A549 (cell line): ENCODE results near the gene FRY.

Experiments
- CHD2 ChIP-seq: fragments of 150-350 bp; IDR thresholded peaks from 2 replicates; pipeline ENCODE4 v1.6.1; 2014; ENCODE audit warnings: low read length; ENCODE audit not compliant: partially characterized antibody
- JUN ChIP-seq, 2 experiments: fragments of >200 bp; sonication (Bioruptor Twin); formaldehyde crosslinking; IDR thresholded peaks; 2 replicates in 1 of 2; 3 replicates in 1 of 2; pipeline ENCODE4 v1.6.1; 2016 to 2017
- NFE2L2 ChIP-seq: fragments of 150-350 bp; conservative IDR thresholded peaks from 2 replicates; pipeline ENCODE4 v1.6.1; 2014; ENCODE audit warnings: low read length
- RFX5 ChIP-seq: fragments of 450-650 bp; IDR thresholded peaks from 2 replicates; pipeline ENCODE4 v1.7.1; 2014; ENCODE audit warnings: antibody characterized with exemption, mild to moderate bottlenecking, moderate library complexity
- SMC3 ChIP-seq: fragments of >200 bp; sonication (Bioruptor Twin); formaldehyde crosslinking; IDR thresholded peaks from 3 replicates; pipeline ENCODE4 v1.6.1; 2018; ENCODE audit warnings: inconsistent platforms
- TF ChIP-seq, protein P1 (sequence below): fragments of >200 bp; sonication (Bioruptor Twin); formaldehyde crosslinking; IDR thresholded peaks from 3 replicates; pipeline ENCODE4 v1.5.1; 2016
- TF ChIP-seq, protein P2 (sequence below): fragments of 200-600 bp; sonication (generic); IDR thresholded peaks from 2 replicates; pipeline ENCODE4 v1.6.1; 2016; ENCODE audit warnings: antibody characterized with exemption, mild to moderate bottlenecking, moderate library complexity

DNA sequence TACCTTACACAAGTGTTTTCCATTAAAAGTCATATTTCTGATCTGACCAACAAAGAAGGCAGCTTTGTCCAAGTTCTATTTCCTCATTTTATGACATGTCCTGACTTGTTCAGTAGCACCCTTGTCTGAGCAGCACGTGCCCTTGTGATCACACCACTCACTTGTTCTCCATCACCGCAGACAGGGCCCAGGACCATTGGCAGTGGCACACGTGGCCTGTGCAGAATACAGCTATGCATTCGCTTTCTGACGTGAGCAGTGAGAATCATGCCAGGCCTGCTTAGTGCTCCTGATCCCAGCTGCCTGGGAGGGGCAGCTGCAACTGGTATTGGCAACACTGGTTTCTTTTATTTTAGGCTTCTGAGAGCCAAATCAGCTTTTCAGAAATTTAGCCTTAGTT, 134.2 kb downstream of the FRY start:
- TF ChIP-seq, protein P1, sequence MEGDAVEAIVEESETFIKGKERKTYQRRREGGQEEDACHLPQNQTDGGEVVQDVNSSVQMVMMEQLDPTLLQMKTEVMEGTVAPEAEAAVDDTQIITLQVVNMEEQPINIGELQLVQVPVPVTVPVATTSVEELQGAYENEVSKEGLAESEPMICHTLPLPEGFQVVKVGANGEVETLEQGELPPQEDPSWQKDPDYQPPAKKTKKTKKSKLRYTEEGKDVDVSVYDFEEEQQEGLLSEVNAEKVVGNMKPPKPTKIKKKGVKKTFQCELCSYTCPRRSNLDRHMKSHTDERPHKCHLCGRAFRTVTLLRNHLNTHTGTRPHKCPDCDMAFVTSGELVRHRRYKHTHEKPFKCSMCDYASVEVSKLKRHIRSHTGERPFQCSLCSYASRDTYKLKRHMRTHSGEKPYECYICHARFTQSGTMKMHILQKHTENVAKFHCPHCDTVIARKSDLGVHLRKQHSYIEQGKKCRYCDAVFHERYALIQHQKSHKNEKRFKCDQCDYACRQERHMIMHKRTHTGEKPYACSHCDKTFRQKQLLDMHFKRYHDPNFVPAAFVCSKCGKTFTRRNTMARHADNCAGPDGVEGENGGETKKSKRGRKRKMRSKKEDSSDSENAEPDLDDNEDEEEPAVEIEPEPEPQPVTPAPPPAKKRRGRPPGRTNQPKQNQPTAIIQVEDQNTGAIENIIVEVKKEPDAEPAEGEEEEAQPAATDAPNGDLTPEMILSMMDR = no peak
- TF ChIP-seq SMC3 (no peak), RFX5 (no peak), JUN (IDR thresholded peaks at IDR 0.05) (no peak), NFE2L2 (no peak), CHD2 (no peak)
- TF ChIP-seq, protein P2, sequence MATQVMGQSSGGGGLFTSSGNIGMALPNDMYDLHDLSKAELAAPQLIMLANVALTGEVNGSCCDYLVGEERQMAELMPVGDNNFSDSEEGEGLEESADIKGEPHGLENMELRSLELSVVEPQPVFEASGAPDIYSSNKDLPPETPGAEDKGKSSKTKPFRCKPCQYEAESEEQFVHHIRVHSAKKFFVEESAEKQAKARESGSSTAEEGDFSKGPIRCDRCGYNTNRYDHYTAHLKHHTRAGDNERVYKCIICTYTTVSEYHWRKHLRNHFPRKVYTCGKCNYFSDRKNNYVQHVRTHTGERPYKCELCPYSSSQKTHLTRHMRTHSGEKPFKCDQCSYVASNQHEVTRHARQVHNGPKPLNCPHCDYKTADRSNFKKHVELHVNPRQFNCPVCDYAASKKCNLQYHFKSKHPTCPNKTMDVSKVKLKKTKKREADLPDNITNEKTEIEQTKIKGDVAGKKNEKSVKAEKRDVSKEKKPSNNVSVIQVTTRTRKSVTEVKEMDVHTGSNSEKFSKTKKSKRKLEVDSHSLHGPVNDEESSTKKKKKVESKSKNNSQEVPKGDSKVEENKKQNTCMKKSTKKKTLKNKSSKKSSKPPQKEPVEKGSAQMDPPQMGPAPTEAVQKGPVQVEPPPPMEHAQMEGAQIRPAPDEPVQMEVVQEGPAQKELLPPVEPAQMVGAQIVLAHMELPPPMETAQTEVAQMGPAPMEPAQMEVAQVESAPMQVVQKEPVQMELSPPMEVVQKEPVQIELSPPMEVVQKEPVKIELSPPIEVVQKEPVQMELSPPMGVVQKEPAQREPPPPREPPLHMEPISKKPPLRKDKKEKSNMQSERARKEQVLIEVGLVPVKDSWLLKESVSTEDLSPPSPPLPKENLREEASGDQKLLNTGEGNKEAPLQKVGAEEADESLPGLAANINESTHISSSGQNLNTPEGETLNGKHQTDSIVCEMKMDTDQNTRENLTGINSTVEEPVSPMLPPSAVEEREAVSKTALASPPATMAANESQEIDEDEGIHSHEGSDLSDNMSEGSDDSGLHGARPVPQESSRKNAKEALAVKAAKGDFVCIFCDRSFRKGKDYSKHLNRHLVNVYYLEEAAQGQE = no peak
